Measurements from ENCODE around the gene NECAB2.

DNA sequence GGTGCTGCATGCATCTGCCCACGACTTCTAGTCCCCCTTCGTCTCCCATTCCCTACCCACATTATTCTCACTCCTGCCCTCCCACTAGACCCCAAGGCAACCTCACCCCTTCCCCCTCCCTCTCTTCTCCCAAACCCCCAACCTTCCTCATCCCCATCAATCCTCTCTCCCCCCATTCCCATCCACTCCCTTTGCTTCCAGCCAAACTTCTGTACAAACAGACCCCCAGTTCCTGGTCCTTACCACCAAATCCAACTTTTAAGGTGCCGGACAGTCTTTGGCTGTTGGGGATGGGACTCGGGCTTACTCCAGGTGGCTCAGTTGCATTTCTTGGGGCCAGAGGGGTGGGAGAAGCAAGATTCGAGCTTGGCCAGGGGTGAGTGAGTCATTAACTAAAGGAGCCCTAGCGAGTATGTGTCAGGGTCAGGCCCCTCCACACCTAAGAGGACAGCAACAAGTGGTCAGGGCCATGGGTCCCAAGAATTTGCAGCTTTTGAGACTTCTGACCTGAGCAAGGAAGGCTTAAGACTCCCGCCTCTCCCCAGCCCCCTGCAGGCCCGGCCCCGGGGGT, 74.3 kb downstream of the NECAB2 start, which contains the start of gene SLC38A8:
- TF ChIP-seq, protein P1, sequence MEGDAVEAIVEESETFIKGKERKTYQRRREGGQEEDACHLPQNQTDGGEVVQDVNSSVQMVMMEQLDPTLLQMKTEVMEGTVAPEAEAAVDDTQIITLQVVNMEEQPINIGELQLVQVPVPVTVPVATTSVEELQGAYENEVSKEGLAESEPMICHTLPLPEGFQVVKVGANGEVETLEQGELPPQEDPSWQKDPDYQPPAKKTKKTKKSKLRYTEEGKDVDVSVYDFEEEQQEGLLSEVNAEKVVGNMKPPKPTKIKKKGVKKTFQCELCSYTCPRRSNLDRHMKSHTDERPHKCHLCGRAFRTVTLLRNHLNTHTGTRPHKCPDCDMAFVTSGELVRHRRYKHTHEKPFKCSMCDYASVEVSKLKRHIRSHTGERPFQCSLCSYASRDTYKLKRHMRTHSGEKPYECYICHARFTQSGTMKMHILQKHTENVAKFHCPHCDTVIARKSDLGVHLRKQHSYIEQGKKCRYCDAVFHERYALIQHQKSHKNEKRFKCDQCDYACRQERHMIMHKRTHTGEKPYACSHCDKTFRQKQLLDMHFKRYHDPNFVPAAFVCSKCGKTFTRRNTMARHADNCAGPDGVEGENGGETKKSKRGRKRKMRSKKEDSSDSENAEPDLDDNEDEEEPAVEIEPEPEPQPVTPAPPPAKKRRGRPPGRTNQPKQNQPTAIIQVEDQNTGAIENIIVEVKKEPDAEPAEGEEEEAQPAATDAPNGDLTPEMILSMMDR (IDR thresholded peaks at IDR 0.05), result no peak
- TF ChIP-seq POLR2A (IDR thresholded peaks at IDR 0.05) (no peak), POLR2AphosphoS5 (IDR thresholded peaks at IDR 0.05) (no peak)

All from stomach (tissue), 4 donors.